ENCODE results near the gene TEX14. TPM values are rescaled to one million over a fixed set of nuclear protein-coding genes. Genes with fewer than 3 reads are reported as not detected.

The TEX14 gene
- polyA plus RNA-seq, 1 donor (not counting 4 experiments of a cell fraction or from before 2014, with no cell fraction given), result 0.16 TPM

GRCh38 chr17:58538811-58539409 lies 152.9 kb downstream of the TEX14 start:
- no peaks in the 10 kb centered on the region for H3K79me2 ChIP-seq (ENCODE audit: control insufficient read depth, insufficient read depth, low read length)
- no peaks in the 10 kb centered on the region for H3K36me3 ChIP-seq (ENCODE audit: control insufficient read depth in 2 of 2, extremely low read depth in 1 of 2, insufficient read depth in 2 of 2, low read length in 2 of 2)
- no peak overlapping the region for H3K9ac ChIP-seq (ENCODE audit: control insufficient read depth, extremely low read depth, insufficient read depth, low read length)
- no peak overlapping the region for H3K4me2 ChIP-seq (ENCODE audit: control insufficient read depth, extremely low read depth, insufficient read depth, low read depth, low read length)
- H2AFZ ChIP-seq (ENCODE audit: control insufficient read depth, low read length), result no peak overlapping the region
- peaks cover 9% of the 10 kb centered on the region for H3K27me3 ChIP-seq (ENCODE audit: control insufficient read depth, extremely low read depth, insufficient read depth, low read length)
- no peak overlapping the region for H3K4me3 ChIP-seq (ENCODE audit: control insufficient read depth in 2 of 3, extremely low read depth in 1 of 3, insufficient read depth in 2 of 3, low read depth in 1 of 3, low read length in 3 of 3)
- FAIRE-seq, result no peak
- no peak overlapping the region for H3K27ac ChIP-seq (ENCODE audit: control insufficient read depth, insufficient read depth, low read length)
- no peaks in the 10 kb centered on the region for H3K9me3 ChIP-seq (ENCODE audit: control insufficient read depth, low read depth, low read length)
- no peak for DNase-seq (ENCODE audit: low read depth, low spot score)
- H4K20me1 ChIP-seq (ENCODE audit: control insufficient read depth, extremely low read depth, insufficient read depth, low read length), result no peaks in the 10 kb centered on the region
- no peaks in the 10 kb centered on the region for H3K4me1 ChIP-seq (ENCODE audit: control insufficient read depth, extremely low read depth, insufficient read depth, low read length)
- H3K9me1 ChIP-seq (ENCODE audit: control insufficient read depth, extremely low read depth, insufficient read depth, low read length), result no peaks in the 10 kb centered on the region
- dilution Hi-C loops (cut with MboI; ENCODE audit: extremely low pct_ligation_motif_present, low sequenced_read_pairs), result no loop called here
- TF ChIP-seq CTCF (optimal IDR thresholded peaks at IDR 0.05 in 1 of 3, IDR thresholded peaks at IDR 0.05 in 1 of 3, conservative IDR thresholded peaks at IDR 0.05 in 1 of 3; ENCODE audit: extremely low read depth in 1 of 3, insufficient read depth in 2 of 3, low read length in 3 of 3) (no peak), EZH2 (IDR thresholded peaks at IDR 0.05; ENCODE audit: low read length) (no peak)

DNA sequence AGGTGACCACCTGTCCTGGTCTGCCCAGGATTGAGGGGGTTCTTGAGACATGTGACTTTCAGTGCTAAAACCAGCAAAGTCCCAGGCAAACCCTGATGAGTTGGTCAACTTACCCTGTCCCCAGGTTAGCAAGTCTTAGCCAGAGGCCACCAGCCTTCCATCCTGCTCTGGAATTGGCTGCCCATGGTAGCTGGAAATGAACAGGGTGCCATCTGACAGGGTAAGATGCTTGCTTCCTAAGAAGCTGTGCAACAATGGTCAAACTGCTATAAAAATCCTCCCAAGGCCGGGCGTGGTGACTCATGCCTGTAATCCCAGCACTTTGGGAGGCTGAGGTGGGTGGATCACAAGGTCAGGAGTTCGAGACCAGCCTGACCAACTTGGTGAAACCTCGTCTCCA lies 154.6 kb downstream of the TEX14 start:
- H2AFZ ChIP-seq (ENCODE audit: control insufficient read depth, low read length), result no peak overlapping the region
- dilution Hi-C loops (cut with MboI; ENCODE audit: extremely low pct_ligation_motif_present, low sequenced_read_pairs), result no loop called here
- no peak for TF ChIP-seq EZH2 (IDR thresholded peaks at IDR 0.05; ENCODE audit: low read length)
- TF ChIP-seq CTCF (optimal IDR thresholded peaks at IDR 0.05 in 1 of 3, IDR thresholded peaks at IDR 0.05 in 1 of 3, conservative IDR thresholded peaks at IDR 0.05 in 1 of 3; ENCODE audit: extremely low read depth in 1 of 3, insufficient read depth in 2 of 3, low read length in 3 of 3), result no peak
- H3K36me3 ChIP-seq (ENCODE audit: control insufficient read depth in 2 of 2, extremely low read depth in 1 of 2, insufficient read depth in 2 of 2, low read length in 2 of 2), result no peaks in the 10 kb centered on the region
- H3K9me3 ChIP-seq (ENCODE audit: control insufficient read depth, low read depth, low read length), result no peaks in the 10 kb centered on the region
- H3K4me2 ChIP-seq (ENCODE audit: control insufficient read depth, extremely low read depth, insufficient read depth, low read depth, low read length), result no peak overlapping the region
- H3K9me1 ChIP-seq (ENCODE audit: control insufficient read depth, extremely low read depth, insufficient read depth, low read length), result no peaks in the 10 kb centered on the region
- H3K4me3 ChIP-seq (ENCODE audit: control insufficient read depth in 2 of 3, extremely low read depth in 1 of 3, insufficient read depth in 2 of 3, low read depth in 1 of 3, low read length in 3 of 3), result no peak overlapping the region
- no peaks in the 10 kb centered on the region for H4K20me1 ChIP-seq (ENCODE audit: control insufficient read depth, extremely low read depth, insufficient read depth, low read length)
- H3K27ac ChIP-seq (ENCODE audit: control insufficient read depth, insufficient read depth, low read length), result no peak overlapping the region
- no peak for DNase-seq (ENCODE audit: low read depth, low spot score)
- H3K9ac ChIP-seq (ENCODE audit: control insufficient read depth, extremely low read depth, insufficient read depth, low read length), result no peak overlapping the region
- H3K27me3 ChIP-seq (ENCODE audit: control insufficient read depth, extremely low read depth, insufficient read depth, low read length), result peaks cover 16% of the 10 kb centered on the region
- FAIRE-seq, result no peak
- no peaks in the 10 kb centered on the region for H3K79me2 ChIP-seq (ENCODE audit: control insufficient read depth, insufficient read depth, low read length)
- H3K4me1 ChIP-seq (ENCODE audit: control insufficient read depth, extremely low read depth, insufficient read depth, low read length), result peaks cover 2% of the 10 kb centered on the region

All from keratinocyte (primary cell).